Liver (tissue), 9 donors: Measurements from ENCODE around the gene IRF4. TPM values are rescaled to one million over a fixed set of nuclear protein-coding genes. Genes with fewer than 3 reads are reported as not detected.

Source experiments
- DNase-seq: peaks from one replicate; pipeline ENCODE4 v3.0.0-alpha.2; 2017; ENCODE audit warnings: low spot score
- H3K27ac ChIP-seq, 2 donors: one replicate each; pipeline ENCODE4 v1.7.0; 2013; ENCODE audit warnings: inconsistent platforms in 2 of 2, low read length in 2 of 2, control low read depth in 1 of 2, low read depth in 1 of 2, mild to moderate bottlenecking in 1 of 2
- H3K27me3 ChIP-seq, 4 donors: one replicate each; pipeline versions ENCODE4 v1.6.1 to v1.7.0; 2013; ENCODE audit warnings: low read length in 3 of 4, inconsistent platforms in 1 of 4, mild to moderate bottlenecking in 1 of 4, moderate library complexity in 1 of 4; ENCODE audit not compliant: control insufficient read depth in 4 of 4, insufficient read depth in 4 of 4
- H3K36me3 ChIP-seq, 4 donors: one replicate each; pipeline versions ENCODE4 v1.6.1 to v1.7.0; 2013; ENCODE audit warnings: low read length in 3 of 4, mild to moderate bottlenecking in 3 of 4, low read depth in 1 of 4, moderate library complexity in 1 of 4; ENCODE audit not compliant: control insufficient read depth in 4 of 4, insufficient read depth in 3 of 4
- H3K4me1 ChIP-seq, 4 donors: one replicate each; pipeline versions ENCODE4 v1.6.1 to v1.7.0; 2013; ENCODE audit warnings: low read length in 3 of 4, mild to moderate bottlenecking in 3 of 4, moderate library complexity in 1 of 4; ENCODE audit not compliant: control insufficient read depth in 4 of 4, insufficient read depth in 4 of 4
- H3K4me3 ChIP-seq, 3 donors: one replicate each; pipeline versions ENCODE4 v1.6.1 to v1.7.0; 2013; ENCODE audit warnings: low read length in 3 of 3, control low read depth in 1 of 3, low read depth in 1 of 3, mild to moderate bottlenecking in 1 of 3
- H3K9ac ChIP-seq, 2 donors: one replicate each; pipeline ENCODE4 v1.7.0; 2013; ENCODE audit warnings: low read length in 2 of 2, mild to moderate bottlenecking in 2 of 2, moderate library complexity in 2 of 2, control low read depth in 1 of 2, low read depth in 1 of 2
- H3K9me3 ChIP-seq, 4 donors: one replicate each; pipeline versions ENCODE4 v1.6.1 to v1.7.0; 2013; ENCODE audit warnings: low read length in 3 of 4; ENCODE audit not compliant: control insufficient read depth in 4 of 4
- EGR1 ChIP-seq, 2 donors: IDR thresholded peaks; 2 replicates each; pipeline ENCODE4 v1.6.1; 2016 to 2018; ENCODE audit warnings: antibody characterized with exemption in 2 of 2, low read depth in 2 of 2
- FOXA1 ChIP-seq: IDR thresholded peaks from 2 replicates; pipeline ENCODE4 v1.6.1; 2016; ENCODE audit warnings: antibody characterized with exemption
- FOXA2 ChIP-seq: IDR thresholded peaks from 2 replicates; pipeline ENCODE4 v1.6.1; 2016; ENCODE audit warnings: antibody characterized with exemption
- GABPA ChIP-seq, 2 donors: IDR thresholded peaks in 1 of 2; conservative IDR thresholded peaks in 1 of 2; 2 replicates each; pipeline ENCODE4 v1.6.1; 2016; ENCODE audit warnings: antibody characterized with exemption in 2 of 2, mild to moderate bottlenecking in 1 of 2, moderate library complexity in 1 of 2
- HNF4A ChIP-seq, 2 donors: conservative IDR thresholded peaks; 2 replicates each; pipeline ENCODE4 v1.6.1; 2016; ENCODE audit warnings: antibody characterized with exemption in 2 of 2, mild to moderate bottlenecking in 2 of 2
- HNF4G ChIP-seq: IDR thresholded peaks from 2 replicates; pipeline ENCODE4 v1.6.1; 2016; ENCODE audit warnings: antibody characterized with exemption
- JUND ChIP-seq, 2 donors: IDR thresholded peaks; 2 replicates each; pipeline ENCODE4 v1.6.1; 2016; ENCODE audit warnings: antibody characterized with exemption in 2 of 2
- NR2F2 ChIP-seq: IDR thresholded peaks from 2 replicates; pipeline ENCODE4 v1.6.1; 2016; ENCODE audit warnings: antibody characterized with exemption
- RAD21 ChIP-seq, 2 donors: IDR thresholded peaks; 2 replicates each; pipeline ENCODE4 v1.6.1; 2016; ENCODE audit warnings: antibody characterized with exemption in 2 of 2, mild to moderate bottlenecking in 2 of 2
- RXRA ChIP-seq, 2 donors: IDR thresholded peaks; 2 replicates each; pipeline ENCODE4 v1.6.1; 2017 to 2018; ENCODE audit warnings: antibody characterized with exemption in 2 of 2, mild to moderate bottlenecking in 1 of 2
- SP1 ChIP-seq: IDR thresholded peaks from 2 replicates; pipeline ENCODE4 v1.6.1; 2018; ENCODE audit warnings: antibody characterized with exemption, mild to moderate bottlenecking
- TAF1 ChIP-seq: conservative IDR thresholded peaks from 2 replicates; pipeline ENCODE4 v1.6.1; 2016; ENCODE audit warnings: antibody characterized with exemption, mild to moderate bottlenecking
- YY1 ChIP-seq: IDR thresholded peaks from 2 replicates; pipeline ENCODE4 v1.6.1; 2016; ENCODE audit warnings: antibody characterized with exemption, mild to moderate bottlenecking
- WGBS: extraction: QIAGEN DNeasy Blood & Tissue Kit; methylation state at CpG from one replicate; pipeline ENCODE4 v1.1.7; 2013; 5-methylcytosine and 5-hydroxymethylcytosine counted together
- polyA plus RNA-seq, 2 donors: library from polyadenylated mRNA; stranded (reverse) in 1 of 2; unstranded in 1 of 2; fragments of 200-250 nt in 1 of 2; fragments of >200 nt in 1 of 2; fragmentation: Nextera tagmentation in 1 of 2; extraction: Ambion mirVana in 1 of 2; gene quantifications; one replicate each; pipeline versions ENCODE4 v1.2.1 to v1.2.3, GENCODE V29; 2013 to 2015
- total RNA-seq, 2 donors: library from RNA; depleted of rRNA; stranded (reverse); fragments of >200 nt; gene quantifications; one replicate each; pipeline ENCODE4 v1.2.3, GENCODE V29; 2014
- TF ChIP-seq, protein P1 (sequence below): fragments of 150-350 bp; IDR thresholded peaks from 2 replicates; pipeline ENCODE4 v1.5.1; 2017; ENCODE audit warnings: improper control_type of control experiment, low read depth, low read length; ENCODE audit not compliant: missing input control
- TF ChIP-seq, protein P2 (sequence below): IDR thresholded peaks from 2 replicates; pipeline ENCODE4 v1.6.1; 2016; ENCODE audit warnings: antibody characterized with exemption
- TF ChIP-seq, protein P3 (sequence below): IDR thresholded peaks from 2 replicates; pipeline ENCODE4 v1.6.1; 2016; ENCODE audit warnings: antibody characterized with exemption
- TF ChIP-seq, protein P4 (sequence below): IDR thresholded peaks from 2 replicates; pipeline ENCODE4 v1.6.1; 2016; ENCODE audit warnings: antibody characterized with exemption, mild to moderate bottlenecking
- donor health status: healthy.
- donor health status: healthy.
- donor health status: healthy.
- donor health status: healthy.
- donor health status: healthy.

Gene IRF4
- total and polyA plus RNA-seq, 4 donors = 0.68 to 1.6 (median 1.1) TPM

DNA sequence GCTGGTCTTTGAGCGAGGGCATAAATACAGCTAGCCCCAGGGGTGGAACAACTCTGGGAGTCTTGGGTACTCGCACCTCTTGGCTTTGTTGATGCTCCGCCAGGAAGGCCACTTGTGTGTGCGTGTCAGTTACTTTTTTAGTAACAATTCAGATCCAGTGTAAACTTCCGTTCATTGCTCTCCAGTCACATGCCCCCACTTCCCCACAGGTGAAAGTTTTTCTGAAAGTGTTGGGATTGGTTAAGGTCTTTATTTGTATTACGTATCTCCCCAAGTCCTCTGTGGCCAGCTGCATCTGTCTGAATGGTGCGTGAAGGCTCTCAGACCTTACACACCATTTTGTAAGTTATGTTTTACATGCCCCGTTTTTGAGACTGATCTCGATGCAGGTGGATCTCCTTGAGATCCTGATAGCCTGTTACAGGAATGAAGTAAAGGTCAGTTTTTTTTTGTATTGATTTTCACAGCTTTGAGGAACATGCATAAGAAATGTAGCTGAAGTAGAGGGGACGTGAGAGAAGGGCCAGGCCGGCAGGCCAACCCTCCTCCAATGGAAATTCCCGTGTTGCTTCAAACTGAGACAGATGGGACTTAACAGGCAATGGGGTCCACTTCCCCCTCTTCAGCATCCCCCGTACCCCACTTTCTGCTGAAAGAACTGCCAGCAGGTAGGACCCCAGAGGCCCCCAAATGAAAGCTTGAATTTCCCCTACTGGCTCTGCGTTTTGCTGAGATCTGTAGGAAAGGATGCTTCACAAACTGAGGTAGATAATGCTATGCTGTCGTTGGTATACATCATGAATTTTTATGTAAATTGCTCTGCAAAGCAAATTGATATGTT, 19.2 kb downstream of the IRF4 start:
- no peaks in the 10 kb centered on the region for H3K36me3 ChIP-seq
- no peak overlapping the region for H3K9ac ChIP-seq
- no peak overlapping the region for H3K27ac ChIP-seq
- TF ChIP-seq GABPA (IDR thresholded peaks at IDR 0.05 in 1 of 2, conservative IDR thresholded peaks at IDR 0.05 in 1 of 2) (no peak), RXRA (IDR thresholded peaks at IDR 0.05) (no peak), HNF4G (no peak), HNF4A (conservative IDR thresholded peaks at IDR 0.05) (no peak), SP1 (no peak), FOXA1 (no peak), YY1 (no peak), FOXA2 (no peak), RAD21 (IDR thresholded peaks at IDR 0.05) (no peak), JUND (IDR thresholded peaks at IDR 0.05) (no peak), TAF1 (no peak), EGR1 (IDR thresholded peaks at IDR 0.05; ENCODE audit: low read depth in 2 of 2) (no peak), NR2F2 (no peak)
- TF ChIP-seq, protein P1, sequence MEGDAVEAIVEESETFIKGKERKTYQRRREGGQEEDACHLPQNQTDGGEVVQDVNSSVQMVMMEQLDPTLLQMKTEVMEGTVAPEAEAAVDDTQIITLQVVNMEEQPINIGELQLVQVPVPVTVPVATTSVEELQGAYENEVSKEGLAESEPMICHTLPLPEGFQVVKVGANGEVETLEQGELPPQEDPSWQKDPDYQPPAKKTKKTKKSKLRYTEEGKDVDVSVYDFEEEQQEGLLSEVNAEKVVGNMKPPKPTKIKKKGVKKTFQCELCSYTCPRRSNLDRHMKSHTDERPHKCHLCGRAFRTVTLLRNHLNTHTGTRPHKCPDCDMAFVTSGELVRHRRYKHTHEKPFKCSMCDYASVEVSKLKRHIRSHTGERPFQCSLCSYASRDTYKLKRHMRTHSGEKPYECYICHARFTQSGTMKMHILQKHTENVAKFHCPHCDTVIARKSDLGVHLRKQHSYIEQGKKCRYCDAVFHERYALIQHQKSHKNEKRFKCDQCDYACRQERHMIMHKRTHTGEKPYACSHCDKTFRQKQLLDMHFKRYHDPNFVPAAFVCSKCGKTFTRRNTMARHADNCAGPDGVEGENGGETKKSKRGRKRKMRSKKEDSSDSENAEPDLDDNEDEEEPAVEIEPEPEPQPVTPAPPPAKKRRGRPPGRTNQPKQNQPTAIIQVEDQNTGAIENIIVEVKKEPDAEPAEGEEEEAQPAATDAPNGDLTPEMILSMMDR = no peak
- TF ChIP-seq, protein P2, sequence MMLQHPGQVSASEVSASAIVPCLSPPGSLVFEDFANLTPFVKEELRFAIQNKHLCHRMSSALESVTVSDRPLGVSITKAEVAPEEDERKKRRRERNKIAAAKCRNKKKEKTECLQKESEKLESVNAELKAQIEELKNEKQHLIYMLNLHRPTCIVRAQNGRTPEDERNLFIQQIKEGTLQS = no peak
- TF ChIP-seq, protein P3, sequence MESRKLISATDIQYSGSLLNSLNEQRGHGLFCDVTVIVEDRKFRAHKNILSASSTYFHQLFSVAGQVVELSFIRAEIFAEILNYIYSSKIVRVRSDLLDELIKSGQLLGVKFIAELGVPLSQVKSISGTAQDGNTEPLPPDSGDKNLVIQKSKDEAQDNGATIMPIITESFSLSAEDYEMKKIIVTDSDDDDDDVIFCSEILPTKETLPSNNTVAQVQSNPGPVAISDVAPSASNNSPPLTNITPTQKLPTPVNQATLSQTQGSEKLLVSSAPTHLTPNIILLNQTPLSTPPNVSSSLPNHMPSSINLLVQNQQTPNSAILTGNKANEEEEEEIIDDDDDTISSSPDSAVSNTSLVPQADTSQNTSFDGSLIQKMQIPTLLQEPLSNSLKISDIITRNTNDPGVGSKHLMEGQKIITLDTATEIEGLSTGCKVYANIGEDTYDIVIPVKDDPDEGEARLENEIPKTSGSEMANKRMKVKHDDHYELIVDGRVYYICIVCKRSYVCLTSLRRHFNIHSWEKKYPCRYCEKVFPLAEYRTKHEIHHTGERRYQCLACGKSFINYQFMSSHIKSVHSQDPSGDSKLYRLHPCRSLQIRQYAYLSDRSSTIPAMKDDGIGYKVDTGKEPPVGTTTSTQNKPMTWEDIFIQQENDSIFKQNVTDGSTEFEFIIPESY = no peak
- TF ChIP-seq, protein P4, sequence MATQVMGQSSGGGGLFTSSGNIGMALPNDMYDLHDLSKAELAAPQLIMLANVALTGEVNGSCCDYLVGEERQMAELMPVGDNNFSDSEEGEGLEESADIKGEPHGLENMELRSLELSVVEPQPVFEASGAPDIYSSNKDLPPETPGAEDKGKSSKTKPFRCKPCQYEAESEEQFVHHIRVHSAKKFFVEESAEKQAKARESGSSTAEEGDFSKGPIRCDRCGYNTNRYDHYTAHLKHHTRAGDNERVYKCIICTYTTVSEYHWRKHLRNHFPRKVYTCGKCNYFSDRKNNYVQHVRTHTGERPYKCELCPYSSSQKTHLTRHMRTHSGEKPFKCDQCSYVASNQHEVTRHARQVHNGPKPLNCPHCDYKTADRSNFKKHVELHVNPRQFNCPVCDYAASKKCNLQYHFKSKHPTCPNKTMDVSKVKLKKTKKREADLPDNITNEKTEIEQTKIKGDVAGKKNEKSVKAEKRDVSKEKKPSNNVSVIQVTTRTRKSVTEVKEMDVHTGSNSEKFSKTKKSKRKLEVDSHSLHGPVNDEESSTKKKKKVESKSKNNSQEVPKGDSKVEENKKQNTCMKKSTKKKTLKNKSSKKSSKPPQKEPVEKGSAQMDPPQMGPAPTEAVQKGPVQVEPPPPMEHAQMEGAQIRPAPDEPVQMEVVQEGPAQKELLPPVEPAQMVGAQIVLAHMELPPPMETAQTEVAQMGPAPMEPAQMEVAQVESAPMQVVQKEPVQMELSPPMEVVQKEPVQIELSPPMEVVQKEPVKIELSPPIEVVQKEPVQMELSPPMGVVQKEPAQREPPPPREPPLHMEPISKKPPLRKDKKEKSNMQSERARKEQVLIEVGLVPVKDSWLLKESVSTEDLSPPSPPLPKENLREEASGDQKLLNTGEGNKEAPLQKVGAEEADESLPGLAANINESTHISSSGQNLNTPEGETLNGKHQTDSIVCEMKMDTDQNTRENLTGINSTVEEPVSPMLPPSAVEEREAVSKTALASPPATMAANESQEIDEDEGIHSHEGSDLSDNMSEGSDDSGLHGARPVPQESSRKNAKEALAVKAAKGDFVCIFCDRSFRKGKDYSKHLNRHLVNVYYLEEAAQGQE = no peak
- H3K4me3 ChIP-seq = no peak overlapping the region
- WGBS = 85% methylated on average over 15 of the region's 15 CpGs
- no peaks in the 10 kb centered on the region for H3K27me3 ChIP-seq
- peaks cover 2 to 14% (median 5%) of the 10 kb centered on the region in 4 donors for H3K9me3 ChIP-seq
- no peak for DNase-seq
- H3K4me1 ChIP-seq = no peaks in the 10 kb centered on the region
